PC-9 (cell line): ENCODE data around the gene CLDND2. TPM values are rescaled to one million over a fixed set of nuclear protein-coding genes. Genes with fewer than 3 reads are reported as not detected.
A peak's percentile ranks its signal among the peaks of the same experiment; 100 is the strongest.

Source experiments
- BruUV-seq: library from RNA; stranded (reverse); fragments of 400-500 nt; replicated peaks from 2 replicates; lab custom pipeline; 2021; lab: Mats Ljungman, UMichigan
- CTCF ChIA-PET: fragments of 300-600 bp; sonication (Branson Sonifier 250); formaldehyde crosslinking; loops from one replicate; lab custom pipeline; 2022; ENCODE audit warnings: antibody characterized with exemption; lab: Charles Lee
- POLR2A ChIA-PET: fragments of 300-600 bp; sonication (Branson Sonifier 250); formaldehyde crosslinking; loops from one replicate; lab custom pipeline; 2022; ENCODE audit warnings: antibody characterized with exemption; ENCODE audit not compliant: unreplicated experiment; lab: Charles Lee
- DNase-seq, 2 experiments: peaks; one replicate each; pipeline versions ENCODE4 v3.0.0 to v3.0.0-alpha.2; 2015 to 2022; ENCODE audit warnings: mixed read lengths in 1 of 2
- H2AFZ ChIP-seq: fragments of 200-600 bp; sonication (generic); 2 replicates; pipeline ENCODE4 v1.8.1; 2017; ENCODE audit warnings: antibody characterized with exemption
- H3F3A ChIP-seq: fragments of 200-600 bp; sonication (generic); 2 replicates; pipeline ENCODE4 v1.8.1; 2017; ENCODE audit warnings: antibody characterized with exemption, mild to moderate bottlenecking, low read depth; ENCODE audit not compliant: insufficient read depth
- H3K27ac ChIP-seq: fragments of 200-600 bp; sonication (generic); 2 replicates; pipeline ENCODE4 v1.6.1; 2016; ENCODE audit warnings: mixed run types
- H3K27me3 ChIP-seq: fragments of 200-600 bp; sonication (generic); 2 replicates; pipeline ENCODE4 v1.6.1; 2016; ENCODE audit warnings: low read depth, mixed run types; ENCODE audit not compliant: insufficient read depth
- H3K36me3 ChIP-seq: fragments of 200-600 bp; sonication (generic); 2 replicates; pipeline ENCODE4 v1.6.1; 2016; ENCODE audit warnings: low read depth, mixed run types
- H3K4me1 ChIP-seq: fragments of 200-600 bp; sonication (generic); replicated peaks from 2 replicates; pipeline ENCODE4 v1.6.1; 2016; ENCODE audit warnings: mixed run types; ENCODE audit not compliant: insufficient read depth
- H3K4me2 ChIP-seq: fragments of 200-600 bp; sonication (generic); 2 replicates; pipeline ENCODE4 v1.6.1; 2017; ENCODE audit warnings: mixed run types
- H3K4me3 ChIP-seq: fragments of 200-600 bp; sonication (generic); 2 replicates; pipeline ENCODE4 v1.6.1; 2016; ENCODE audit warnings: mixed run types
- H3K79me2 ChIP-seq: fragments of 200-600 bp; sonication (generic); 2 replicates; pipeline ENCODE4 v1.6.1; 2017; ENCODE audit warnings: low read depth, mixed run types
- H3K9me2 ChIP-seq: fragments of 200-600 bp; sonication (generic); 2 replicates; pipeline ENCODE4 v1.8.1; 2017; ENCODE audit warnings: mild to moderate bottlenecking; ENCODE audit not compliant: insufficient read depth
- H3K9me3 ChIP-seq: fragments of 200-600 bp; sonication (generic); 2 replicates; pipeline ENCODE4 v1.8.1; 2016; ENCODE audit warnings: low read depth; ENCODE audit not compliant: insufficient read depth
- H4K20me1 ChIP-seq: fragments of 200-600 bp; sonication (generic); 2 replicates; pipeline ENCODE4 v1.8.1; 2017; ENCODE audit not compliant: insufficient read depth
- CTCF ChIP-seq: fragments of 200-600 bp; sonication (generic); conservative IDR thresholded peaks from 2 replicates; pipeline ENCODE4 v1.6.1; 2017; ENCODE audit warnings: mixed run types, antibody characterized with exemption, mild to moderate bottlenecking, moderate library complexity
- EZH2 ChIP-seq: fragments of 200-600 bp; sonication (generic); IDR thresholded peaks from 2 replicates; pipeline ENCODE4 v1.8.0; 2017; ENCODE audit warnings: antibody characterized with exemption, low read depth
- intact Hi-C: fragments of 100-400 bp; cut with micrococcal nuclease; formaldehyde crosslinking; loops from one replicate; pipeline ENCODE4 v1.10.0; 2022; ENCODE audit not compliant: unreplicated experiment
- total RNA-seq: library from RNA; stranded (reverse); gene quantifications from 2 replicates; pipeline ENCODE4 v1.2.3, GENCODE V29; 2021

The CLDND2 gene
- total RNA-seq, 1 experiment from 2014 or later = 4.5 TPM

GRCh38 chr19:51341066-51341465, 27.7 kb downstream of the CLDND2 start:
- Histone ChIP-seq H4K20me1 (no peaks in the 10 kb centered on the region), H3K4me3 (no peak overlapping the region), H3K79me2 (no peaks in the 10 kb centered on the region), H3K27me3 (no peaks in the 10 kb centered on the region), H3K9me2 (no peaks in the 10 kb centered on the region), H3K4me1 (peaks cover 21% of the 10 kb centered on the region), H3K36me3 (no peaks in the 10 kb centered on the region), H3K4me2 (no peak overlapping the region), H3F3A (peaks cover 29% of the 10 kb centered on the region), H2AFZ (no peak overlapping the region), H3K9me3 (no peaks in the 10 kb centered on the region), H3K27ac (no peak overlapping the region)
- CTCF ChIA-PET = interaction anchor here (0.6 to 1.0 kb wide), 3 partner anchors 10 to 67 kb away, joined by 3 to 12 read pairs (median 4); no protein-coding TSS in a partner anchor
- POLR2A ChIA-PET = no interaction called here
- TF ChIP-seq EZH2 (no peak), CTCF (no peak)
- no peak for DNase-seq
- no TSS peak for BruUV-seq
- intact Hi-C loops = no loop called here

- intact Hi-C loops = loop anchor here (1.0 to 2.0 kb wide), 4 partner anchors 27 to 317 kb away; no protein-coding TSS in a partner anchor
- Histone ChIP-seq H3K4me1 (peaks cover 21% of the 10 kb centered on the region), H3K4me2 (peak overlapping the region; percentile 76), H2AFZ (peak overlapping the region; percentile 79), H3K79me2 (no peaks in the 10 kb centered on the region), H3K9me3 (no peaks in the 10 kb centered on the region), H3F3A (peaks cover 29% of the 10 kb centered on the region), H3K36me3 (no peaks in the 10 kb centered on the region), H4K20me1 (no peaks in the 10 kb centered on the region), H3K4me3 (peak overlapping the region; percentile 84), H3K27me3 (no peaks in the 10 kb centered on the region), H3K9me2 (no peaks in the 10 kb centered on the region), H3K27ac (no peak overlapping the region)
- ChIA-PET POLR2A (interaction anchor here (0.5 to 1.4 kb wide), 5 partner anchors 26 to 370 kb away, joined by 3 to 9 read pairs (median 5); partner anchors contain the start of gene KLK6), CTCF (interaction anchor here (0.6 to 1.5 kb wide), 8 partner anchors 22 to 349 kb away, joined by 3 to 12 read pairs (median 4); no protein-coding TSS in a partner anchor)
- peak; percentile 90 to 98 for DNase-seq
- TF ChIP-seq EZH2 = no peak
- no peak for TF ChIP-seq CTCF
- BruUV-seq = no TSS peak
These were observed 28.8 kb downstream of the CLDND2 start for GRCh38 chr19:51339687-51340656.

- H3K79me2 ChIP-seq = no peaks in the 10 kb centered on the region
- H3K4me1 ChIP-seq = peaks cover 21% of the 10 kb centered on the region
- no peaks in the 10 kb centered on the region for H3K9me3 ChIP-seq
- TF ChIP-seq CTCF (no peak), EZH2 (no peak)
- no peaks in the 10 kb centered on the region for H3K27me3 ChIP-seq
- ChIA-PET POLR2A (interaction anchor here (0.5 to 1.4 kb wide), 5 partner anchors 26 to 370 kb away, joined by 3 to 9 read pairs (median 5); partner anchors contain the start of gene KLK6), CTCF (interaction anchor here (0.6 to 1.5 kb wide), 6 partner anchors 23 to 350 kb away, joined by 3 to 6 read pairs (median 4); no protein-coding TSS in a partner anchor)
- H3K27ac ChIP-seq = no peak overlapping the region
- peak overlapping the region; percentile 76 for H3K4me2 ChIP-seq
- H4K20me1 ChIP-seq = no peaks in the 10 kb centered on the region
- intact Hi-C loops = loop anchor here (1.0 to 2.0 kb wide), 4 partner anchors 28 to 318 kb away; no protein-coding TSS in a partner anchor
- peaks cover 29% of the 10 kb centered on the region for H3F3A ChIP-seq
- DNase-seq = no peak
- peak overlapping the region; percentile 79 for H2AFZ ChIP-seq
- no peaks in the 10 kb centered on the region for H3K9me2 ChIP-seq
- no TSS peak for BruUV-seq
- peak overlapping the region; percentile 84 for H3K4me3 ChIP-seq
- H3K36me3 ChIP-seq = no peaks in the 10 kb centered on the region
These were observed 29.5 kb downstream of the CLDND2 start for GRCh38 chr19:51339313-51339686.
